GM03348 (cell line): ENCODE data around the gene EML4.
"Not testable (repeated sequence)": the region's sequence is repeated elsewhere in the genome, so short reads cannot be mapped to it uniquely, and the experiment has no call there.

Experiments used
- DNase-seq: peaks from one replicate; pipeline ENCODE4 v3.0.0; 2012; ENCODE audit warnings: low spot score

The EML4 gene

DNA sequence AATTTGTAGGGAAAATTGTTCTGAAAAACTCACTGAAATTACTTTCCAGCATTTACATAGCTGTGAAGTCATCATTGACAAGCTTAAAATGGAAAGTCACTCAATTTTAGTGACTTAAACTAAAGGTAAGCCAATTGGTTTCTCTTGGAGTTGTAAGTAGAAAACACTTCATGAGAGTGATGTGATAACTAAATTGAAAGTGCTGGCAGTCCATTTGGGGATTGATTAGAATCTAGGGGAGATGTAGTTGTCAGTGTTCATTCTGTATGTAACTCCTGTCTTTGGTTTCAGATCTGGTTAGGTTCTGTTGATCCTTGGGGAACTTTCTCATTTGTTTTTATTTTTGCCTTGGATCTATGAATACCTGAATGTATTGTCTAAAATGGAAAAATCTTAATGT, 138.0 kb downstream of the EML4 start:
- no peak for DNase-seq

DNA sequence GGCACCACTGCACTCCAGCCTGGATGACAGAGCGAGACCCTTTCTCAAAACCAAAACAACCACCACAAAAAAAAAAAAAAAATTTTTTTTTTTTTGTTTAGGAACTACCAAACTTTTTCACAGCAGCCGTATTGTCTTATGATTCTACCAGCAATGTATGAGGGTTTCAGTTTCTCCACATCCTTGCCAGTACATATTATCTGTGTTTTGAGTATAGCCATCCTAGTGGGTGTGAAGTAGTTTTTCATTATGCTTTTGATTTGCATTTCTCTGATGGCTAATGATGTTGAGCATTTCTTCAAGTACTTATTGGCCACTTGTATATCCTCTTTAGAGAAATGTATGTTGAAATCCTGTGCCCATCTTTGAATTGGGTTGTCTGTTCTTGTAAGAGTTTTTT, 140.2 kb downstream of the EML4 start:
- no peak for DNase-seq

DNA sequence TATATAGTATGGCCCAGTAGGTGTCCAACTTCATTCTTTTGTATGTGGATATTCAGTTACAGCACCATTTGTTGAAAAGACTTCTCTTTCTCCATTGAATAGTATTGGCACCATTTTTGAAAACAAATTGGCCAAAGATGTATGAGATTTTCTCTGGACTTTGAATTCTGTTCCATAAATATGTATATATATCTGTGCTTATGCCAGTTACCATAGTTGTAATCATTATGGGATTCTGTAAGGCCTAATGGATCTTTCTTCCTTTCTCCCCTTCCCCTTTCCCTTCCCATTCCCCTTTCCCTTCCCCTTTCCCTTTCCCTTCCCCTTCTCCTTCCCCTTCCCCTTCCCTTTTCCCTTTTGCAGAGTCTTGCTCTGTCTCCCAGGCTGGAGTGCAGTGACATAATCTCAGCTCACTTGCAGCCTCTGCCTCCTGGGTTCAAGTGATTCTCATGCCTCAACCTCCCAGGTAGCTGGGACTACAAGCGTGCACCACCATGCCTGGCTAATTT, 140.9 kb downstream of the EML4 start:
- DNase-seq, result no peak

DNA sequence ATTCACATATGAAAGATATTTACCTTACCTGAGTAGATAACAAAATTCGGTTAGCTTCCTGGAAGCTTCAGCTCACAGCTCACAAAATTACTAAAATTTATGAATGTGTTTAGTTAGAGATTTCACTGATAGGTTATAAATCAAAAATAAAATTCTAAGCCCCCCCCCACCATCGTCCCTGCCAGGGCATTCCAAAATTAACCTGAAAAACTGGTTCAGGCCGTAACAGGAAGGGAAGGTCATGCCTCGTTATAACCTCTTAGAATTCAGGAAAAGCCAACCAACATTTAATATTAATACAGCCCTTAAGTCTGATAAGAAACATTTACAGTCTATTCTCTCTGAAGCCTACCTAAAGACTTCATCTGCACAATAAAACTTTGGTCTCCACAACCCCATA, 143.0 kb downstream of the EML4 start:
- DNase-seq, result no peak

DNA sequence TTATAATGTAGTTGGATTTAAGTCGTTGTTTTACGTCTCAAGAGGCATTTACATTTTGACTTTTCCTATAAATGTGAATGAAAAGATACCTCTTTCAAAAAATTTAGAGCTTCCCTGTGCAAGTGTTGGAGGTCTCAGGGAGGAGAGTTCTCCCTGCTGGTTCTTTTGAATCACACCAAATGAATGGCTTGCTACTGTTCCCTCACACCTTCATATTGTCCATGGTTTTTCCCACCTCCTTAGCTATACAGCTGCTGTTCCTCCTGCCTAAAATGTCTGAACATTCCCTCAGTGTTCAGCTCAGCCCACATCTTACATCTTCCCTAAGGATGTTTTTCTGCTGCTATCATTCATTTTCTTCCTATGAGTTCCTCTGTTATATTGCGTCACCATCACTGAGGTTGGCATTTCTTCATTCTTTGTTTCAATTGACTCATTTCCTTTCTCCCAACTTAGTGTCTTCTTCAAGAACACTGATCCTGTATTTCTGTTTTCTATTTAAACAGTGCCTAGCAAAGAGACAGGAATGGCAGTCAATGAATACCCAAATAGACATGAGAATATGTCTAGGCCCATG, 145.8 kb downstream of the EML4 start:
- peak; percentile 86 for DNase-seq

DNA sequence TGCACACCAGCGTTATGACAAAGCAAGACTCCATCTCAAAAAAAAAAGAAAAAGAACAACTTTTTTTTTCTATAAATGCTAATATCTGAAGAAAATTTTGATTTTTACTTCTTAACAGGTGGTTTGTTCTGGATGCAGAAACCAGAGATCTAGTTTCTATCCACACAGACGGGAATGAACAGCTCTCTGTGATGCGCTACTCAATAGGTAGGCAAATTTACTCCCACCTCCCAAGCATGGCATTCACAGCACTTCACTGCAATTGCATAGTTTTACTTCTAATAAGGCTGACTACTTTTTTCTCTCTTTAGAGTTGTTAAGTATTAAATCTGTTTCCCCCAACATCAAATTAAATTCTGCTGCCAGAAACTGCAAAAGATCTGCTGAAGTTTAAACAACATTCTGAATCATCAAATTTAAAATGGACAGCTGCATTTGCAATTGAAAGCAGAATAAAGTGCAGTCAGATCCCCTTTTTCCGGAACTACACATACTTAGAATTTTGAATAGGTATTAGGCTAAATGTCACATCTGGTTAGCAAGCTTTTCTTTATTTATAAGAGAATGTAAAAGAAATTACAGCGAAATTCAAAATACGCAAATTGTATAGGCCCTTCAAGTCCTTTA, 146.8 kb downstream of the EML4 start:
- DNase-seq, result no peak

DNA sequence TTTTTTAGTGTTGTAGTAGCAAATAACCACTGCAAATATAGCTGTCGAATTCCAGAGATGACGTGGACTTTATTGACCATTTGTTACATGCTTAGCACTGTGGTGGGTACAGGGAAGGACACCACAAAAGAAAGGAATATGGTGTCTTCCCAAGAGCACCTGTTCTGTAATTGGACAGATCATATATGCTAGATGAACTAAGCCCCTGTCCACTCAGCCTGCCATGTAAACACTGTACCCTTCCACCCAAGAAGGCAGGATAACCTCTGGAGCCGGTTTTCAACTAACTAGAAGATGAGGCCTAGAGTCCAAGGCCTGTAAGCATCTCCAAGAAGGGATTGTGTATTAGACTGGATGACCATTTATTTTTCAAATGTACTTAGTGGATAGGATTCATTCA, 147.8 kb downstream of the EML4 start:
- no peak for DNase-seq

DNA sequence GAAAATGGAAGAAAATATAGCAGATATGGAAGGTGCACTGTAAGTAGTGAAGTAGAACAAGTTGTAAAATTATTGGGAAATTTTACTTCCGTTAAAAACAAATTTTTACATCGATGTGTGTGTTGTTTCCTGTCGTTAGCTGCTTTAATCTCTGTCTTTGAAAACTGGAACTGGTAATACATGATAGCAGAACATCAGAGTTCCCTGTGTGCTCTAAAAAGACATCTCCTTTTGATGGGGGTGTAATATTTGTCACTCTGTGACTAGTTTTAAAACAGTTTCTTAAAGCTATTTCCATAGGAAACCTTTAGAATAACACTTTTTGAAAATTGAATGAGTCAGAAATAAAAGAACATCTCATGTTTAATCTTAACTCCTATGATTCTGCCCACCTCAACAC, 148.3 kb downstream of the EML4 start:
- DNase-seq, result no peak

DNA sequence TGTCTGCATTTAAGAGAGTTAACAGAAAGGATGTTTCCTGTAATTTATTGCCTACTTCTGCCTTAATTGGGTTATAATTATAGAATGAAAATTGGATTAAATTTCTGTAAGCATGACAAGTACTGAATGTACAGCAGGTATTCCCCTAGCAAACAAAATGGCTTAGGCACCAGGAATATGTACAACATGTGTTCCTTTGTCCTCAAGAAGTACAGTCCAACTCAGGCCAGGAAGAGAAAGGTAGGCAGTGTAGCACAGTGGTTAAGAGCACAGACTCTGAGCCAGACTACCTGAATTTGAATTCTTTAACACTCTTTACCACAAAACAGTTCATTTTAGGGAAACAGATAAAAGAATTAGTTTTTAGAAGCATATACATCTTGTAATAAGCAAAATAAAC, 148.8 kb downstream of the EML4 start:
- DNase-seq, result no peak

DNA sequence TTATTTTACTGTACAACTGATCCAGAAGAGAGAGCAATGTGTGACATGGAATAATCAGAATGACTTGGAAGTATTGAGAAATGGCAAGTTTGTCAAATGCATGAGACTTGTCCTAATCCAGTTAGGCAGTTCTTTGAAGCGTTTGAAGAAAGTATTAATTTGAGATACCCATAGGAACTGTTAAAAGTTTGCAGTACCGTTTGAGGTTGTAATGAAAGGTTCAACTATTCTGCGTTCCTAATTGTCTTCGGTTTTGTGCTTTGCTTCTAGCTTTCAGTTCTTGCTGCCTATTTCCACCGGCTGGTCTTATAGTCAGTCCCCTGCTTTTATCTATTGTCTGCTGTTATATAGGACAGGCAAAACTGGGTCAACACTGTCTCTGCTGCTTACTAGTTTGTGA, 150.1 kb downstream of the EML4 start:
- DNase-seq, result no peak

DNA sequence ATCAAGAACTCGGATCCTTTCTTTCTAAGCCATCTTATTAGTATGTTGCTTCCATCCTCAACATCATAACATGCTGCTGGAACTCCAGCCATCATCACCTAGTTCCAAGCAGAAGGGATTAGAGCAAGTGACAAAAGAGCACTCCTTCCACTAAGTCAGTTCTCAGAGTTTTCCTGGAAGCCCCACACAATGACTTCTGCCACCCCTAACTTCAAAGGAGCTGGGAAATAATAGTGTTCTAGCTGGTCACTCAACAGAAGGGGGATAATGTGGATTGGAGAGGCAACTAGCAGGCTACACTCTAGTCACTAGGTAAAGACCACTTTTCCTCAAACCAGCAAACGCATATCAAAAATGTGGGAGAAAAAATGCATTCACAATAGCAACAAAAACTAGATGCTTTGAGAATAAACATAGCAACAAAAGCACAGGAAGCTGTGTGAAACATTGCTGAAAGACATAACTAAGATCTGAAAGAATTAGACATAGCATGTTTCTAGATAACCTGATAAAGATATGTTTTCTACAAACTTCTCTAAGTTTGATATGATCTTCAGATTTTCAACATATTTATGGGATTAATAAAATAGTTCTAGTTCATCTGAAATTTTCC, 152.4 kb downstream of the EML4 start:
- DNase-seq, result no peak

DNA sequence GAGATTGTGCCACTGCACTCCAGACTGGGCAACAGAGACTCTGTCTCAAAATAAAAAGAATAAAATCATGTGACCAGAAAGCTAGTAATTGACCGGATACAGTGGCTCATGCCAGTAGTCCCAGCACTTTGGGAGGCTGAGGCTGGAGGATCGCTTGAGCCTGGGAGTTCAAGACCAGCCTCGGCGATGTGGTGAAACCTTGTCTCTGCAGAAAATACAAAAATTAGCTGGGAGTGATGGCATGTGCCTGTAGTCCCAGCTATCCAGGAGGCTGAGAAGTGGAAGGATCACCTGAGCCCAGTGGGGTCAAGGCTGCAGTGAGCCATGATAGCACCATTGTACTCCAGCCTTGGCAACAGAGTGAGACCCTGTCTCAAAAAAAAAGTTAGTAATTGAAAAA, 155.1 kb downstream of the EML4 start:
- DNase-seq, result no peak

DNA sequence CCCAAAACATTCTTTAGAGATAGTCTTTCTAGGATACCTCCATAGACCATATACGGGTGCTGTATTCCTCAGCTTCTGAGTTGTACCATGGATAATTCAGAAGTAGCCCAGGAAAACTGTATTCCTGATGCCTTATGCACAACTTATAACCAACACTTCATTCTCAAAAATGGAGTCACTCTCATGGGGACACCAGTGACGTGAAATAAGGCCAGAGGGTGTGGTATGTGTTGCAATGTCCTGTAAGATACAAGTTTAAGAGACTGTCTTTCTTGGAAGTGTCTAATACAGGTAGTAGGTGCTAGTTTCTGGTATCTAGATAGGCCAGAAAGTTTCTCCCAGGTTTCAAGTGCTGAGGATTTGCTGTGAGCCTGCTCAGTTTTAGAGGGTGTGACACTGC, 155.8 kb downstream of the EML4 start:
- DNase-seq, result no peak

DNA sequence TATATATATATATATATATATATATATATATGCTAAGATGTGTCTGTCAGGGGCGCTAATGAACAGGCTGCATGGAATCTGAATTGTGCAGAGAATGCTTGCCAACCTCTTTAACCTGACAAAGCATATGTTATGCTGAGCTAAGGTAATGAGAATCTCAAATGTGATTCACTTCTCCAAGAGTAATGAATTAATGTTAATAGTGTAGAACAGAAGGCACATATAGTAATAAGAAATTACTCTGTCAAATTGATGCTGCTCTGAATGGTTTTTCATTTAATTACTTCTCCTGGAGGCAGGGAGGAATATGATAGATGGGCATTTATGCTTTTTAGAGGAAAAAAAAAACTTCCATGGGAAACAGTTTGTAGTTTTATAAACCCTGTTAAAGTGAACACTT, 156.5 kb downstream of the EML4 start:
- no peak for DNase-seq

DNA sequence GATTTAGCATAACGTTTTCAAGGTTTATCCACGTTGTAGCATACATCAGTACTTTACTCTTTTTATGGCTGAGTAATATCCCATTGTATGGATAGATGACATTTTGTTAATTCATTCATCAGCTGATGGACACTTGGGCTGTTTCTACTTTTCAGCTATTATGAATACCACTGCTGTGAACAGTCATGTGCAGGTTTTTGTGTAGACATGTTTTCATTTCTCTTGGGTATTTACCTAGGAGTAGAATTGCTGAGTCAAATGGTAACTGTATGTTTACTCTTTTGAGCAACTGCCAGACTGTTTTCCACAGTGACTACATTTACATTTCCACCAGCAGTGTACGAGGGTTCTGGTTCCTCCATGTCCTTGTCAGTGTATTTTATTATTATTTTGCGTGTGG, 158.0 kb downstream of the EML4 start:
- DNase-seq, result no peak

DNA sequence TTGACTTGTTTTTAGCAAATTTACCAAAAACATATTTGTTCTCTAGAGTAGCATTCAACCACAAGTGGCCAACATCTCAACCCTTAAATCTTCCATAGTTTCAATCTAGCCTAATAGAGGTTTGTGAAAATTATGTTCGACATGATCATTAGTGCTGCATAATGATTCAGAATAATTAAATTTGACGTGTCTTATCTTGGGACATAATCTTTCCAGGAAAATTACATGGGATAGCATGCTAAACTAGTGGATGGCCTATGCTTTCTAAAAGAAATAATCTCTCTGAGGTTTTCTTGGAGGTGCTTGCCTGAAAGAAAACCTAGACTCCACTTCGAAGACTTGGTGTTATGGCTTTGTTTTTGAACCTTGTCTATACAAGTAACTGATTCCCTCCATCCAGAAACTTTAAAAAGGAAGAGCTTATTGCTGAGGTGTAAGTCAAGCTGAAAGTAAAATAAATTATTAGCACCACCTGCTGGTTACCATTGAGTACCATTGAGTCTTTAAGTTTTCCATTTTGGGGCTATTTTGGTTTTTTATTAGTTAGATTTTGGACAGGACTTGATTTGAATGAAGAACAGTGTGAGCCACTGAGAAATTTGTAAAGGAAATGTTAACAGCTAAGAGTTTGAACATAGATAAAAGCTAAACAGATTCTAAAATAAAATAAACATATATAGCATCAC, 159.1 kb downstream of the EML4 start:
- DNase-seq, result peak; percentile 49

DNA sequence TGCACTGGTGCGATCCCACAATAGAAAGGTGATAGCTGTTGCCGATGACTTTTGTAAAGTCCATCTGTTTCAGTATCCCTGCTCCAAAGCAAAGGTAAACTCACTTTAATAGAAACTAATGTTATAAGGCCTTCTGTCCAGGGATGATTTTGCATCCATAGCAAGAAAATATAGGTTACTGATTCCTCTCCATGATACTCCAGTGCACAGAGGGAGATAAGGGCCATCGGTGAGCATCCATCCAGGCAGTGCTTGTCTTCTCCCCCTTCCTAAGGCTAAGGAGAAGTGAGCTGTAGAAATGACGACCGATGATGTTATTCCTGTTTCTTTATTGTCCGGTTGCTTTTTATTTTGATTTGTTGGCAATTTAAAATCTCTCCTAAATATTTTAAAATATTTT, 159.8 kb downstream of the EML4 start:
- DNase-seq, result no peak

DNA sequence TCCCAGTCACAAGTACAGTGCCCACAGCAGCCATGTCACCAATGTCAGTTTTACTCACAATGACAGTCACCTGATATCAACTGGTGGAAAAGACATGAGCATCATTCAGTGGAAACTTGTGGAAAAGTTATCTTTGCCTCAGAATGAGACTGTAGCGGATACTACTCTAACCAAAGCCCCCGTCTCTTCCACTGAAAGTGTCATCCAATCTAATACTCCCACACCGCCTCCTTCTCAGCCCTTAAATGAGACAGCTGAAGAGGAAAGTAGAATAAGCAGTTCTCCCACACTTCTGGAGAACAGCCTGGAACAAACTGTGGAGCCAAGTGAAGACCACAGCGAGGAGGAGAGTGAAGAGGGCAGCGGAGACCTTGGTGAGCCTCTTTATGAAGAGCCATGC, 160.6 kb downstream of the EML4 start:
- no peak for DNase-seq

DNA sequence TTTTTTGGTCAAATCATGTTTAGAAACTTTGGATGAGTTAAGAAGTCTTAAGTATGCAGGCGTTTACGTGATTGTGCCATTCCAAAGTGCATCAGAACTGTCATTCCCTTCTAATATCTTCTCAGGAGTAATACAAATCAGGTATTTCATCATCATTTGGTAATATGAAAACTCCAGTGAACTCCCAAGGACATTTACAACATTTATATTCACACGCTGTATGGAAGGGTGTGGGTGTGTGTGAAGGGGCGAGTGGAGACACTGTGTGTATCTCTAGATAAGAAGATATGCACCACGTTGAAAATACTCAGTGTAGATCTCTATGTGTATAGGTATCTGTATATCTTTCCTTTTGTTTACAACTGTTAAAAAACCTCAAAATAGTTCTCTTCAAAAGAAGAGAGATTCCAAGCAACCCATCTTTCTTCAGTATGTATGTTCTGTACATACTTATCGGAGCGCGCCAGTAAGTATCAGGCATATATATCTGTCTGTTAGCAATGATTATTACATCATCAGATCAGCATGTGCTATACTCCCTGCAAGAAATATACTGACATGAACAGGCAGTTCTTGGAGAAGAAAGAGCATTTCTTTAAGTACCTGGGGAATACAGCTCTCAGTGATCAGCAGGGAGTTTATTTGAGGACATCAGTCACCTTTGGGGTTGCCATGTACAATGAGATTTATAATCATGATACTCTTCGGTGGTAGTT, 162.6 kb downstream of the EML4 start:
- DNase-seq, result no peak

DNA sequence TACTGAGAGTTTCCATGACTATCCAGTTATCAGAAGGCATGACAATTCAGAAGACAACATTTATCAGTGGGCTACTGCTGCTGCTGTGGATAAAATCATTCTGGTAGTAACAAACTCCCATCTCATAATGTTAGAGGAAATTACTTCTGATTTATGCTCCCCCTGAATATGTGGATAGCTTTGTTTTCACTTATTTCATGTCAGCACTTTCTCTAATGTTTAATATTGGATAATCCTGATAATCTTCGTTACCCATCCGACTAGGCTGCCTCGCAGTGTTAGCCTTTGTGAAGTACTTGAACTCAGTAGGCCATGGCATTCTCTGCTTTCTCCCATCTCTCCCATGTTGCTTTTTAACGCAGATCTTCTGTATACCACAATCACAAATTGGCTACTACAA, 163.4 kb downstream of the EML4 start:
- DNase-seq, result no peak

DNA sequence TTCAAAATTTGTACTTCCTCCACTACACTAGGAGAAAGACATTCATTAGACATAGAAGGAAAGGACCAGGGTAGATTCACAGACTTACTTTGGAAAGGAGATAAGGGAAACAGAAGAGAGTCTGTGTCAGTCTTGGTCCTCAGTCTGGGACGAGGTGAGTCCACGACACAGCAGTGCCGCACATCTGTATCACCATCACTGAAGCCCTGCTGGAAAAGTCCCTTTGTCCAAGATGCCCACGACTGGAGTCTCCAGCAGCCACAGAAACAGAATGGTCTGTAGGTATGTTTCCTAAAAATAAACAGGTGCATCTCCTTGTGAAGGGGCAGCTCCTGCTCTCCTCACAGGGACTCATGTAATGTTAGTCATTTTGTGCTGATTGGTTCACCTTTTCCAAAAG, 164.4 kb downstream of the EML4 start:
- no peak for DNase-seq

DNA sequence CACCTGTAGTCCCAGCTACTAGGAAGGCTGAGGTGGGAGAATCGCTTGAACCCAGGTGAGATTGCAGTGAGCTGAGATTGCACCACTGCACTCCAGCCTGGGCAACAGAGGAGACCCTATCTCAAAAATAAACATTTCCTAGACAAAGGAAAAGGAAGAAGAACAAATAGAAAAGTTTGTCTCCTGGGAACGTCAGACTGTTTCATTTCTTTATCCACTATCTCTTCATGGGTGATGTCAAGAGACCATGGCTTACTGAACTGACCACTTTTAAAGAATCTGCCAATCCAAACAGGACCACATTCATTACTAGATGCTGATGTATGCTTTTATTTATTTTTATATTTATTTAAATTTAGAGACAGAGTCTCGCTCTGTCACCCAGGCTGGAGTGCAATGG, 165.1 kb downstream of the EML4 start:
- DNase-seq, result no peak

DNA sequence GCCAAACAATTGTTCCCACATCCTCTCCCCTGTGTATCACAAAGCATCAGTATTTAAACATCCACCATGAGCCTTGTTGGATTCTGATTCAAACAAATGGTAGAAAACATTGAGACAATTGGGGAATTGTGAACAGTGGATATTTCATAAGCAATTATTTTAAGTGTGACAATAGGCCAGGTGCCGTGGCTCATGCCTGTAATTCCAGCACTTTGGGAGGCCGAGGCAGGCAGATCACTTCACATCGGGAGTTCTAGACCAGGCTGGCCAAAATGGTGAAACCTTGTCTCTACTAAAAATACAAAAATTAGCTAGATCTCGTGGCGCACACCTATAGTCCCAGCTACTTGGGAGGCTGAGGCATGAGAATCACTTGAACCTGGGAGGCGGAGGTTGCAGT, 165.7 kb downstream of the EML4 start:
- DNase-seq, result not testable (repeated sequence)
